Hindlimb muscle (tissue), 1 donor: ENCODE data around the gene PFN1. TPM values are rescaled to one million over a fixed set of nuclear protein-coding genes. Genes with fewer than 3 reads are reported as not detected.

Experiments
- DNase-seq: peaks from one replicate; pipeline ENCODE4 v3.0.0-alpha.2; 2013
- polyA plus RNA-seq: library from polyadenylated mRNA; unstranded; fragments of 120-200 nt; gene quantifications from one replicate; pipeline ENCODE4 v1.2.1, GENCODE V29; 2013; ENCODE audit not compliant: insufficient read length

PFN1 gene
- polyA plus RNA-seq, 1 donor = 432 TPM

DNA sequence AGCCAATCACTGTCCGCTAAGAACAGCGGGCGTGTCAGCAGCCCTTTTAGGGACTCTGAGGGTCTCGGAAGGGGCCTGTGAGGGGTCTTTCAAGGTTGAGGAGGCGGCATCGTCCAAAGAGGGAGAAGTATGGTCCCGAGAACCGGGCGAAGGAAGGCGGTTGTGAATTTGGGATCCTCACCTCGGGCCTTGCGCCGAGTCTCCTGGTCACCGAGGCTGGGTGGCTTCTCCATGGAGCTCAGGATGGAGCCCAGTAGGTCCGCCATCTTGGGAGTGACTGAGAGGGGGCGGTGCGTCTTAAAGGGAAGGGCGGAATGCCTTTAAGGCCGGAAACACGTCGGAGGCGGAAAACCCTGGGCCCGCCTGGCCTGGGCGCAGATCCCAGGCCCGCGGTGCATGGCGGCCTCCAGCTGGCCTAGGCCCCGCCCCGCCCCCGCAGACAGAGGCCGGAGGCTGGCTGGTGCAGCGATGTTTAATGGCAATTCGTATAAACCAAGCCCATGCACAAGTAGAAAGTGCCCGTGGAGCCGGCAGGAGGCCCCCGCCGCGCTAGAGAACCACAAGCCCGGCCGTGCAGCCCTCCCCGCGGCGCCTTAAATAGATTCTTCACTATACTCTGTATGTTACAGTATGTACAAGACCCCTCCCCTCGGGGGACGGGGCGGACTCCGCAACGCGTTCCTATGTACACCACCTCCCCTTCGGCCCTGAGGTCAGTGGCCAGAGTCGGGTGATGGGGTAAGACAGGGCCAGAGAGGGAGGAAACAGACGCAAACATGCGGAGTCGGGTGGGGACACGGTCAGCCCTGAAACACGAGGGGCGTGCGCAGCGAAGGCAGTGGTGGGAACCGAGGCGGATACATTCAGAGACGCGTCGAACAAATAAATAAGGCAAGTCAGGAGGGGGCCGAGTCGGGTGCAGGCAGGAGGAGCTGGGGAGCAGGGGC lies 19.5 kb upstream of the PFN1 start, which contains the start of gene SPAG7:
Gene SPAG7, minus strand, starts transcription at position 279 of the 947 bp plus-strand sequence. Its CDS starts 13 bp downstream, at position 266.
- peak; percentile 99 for DNase-seq

DNA sequence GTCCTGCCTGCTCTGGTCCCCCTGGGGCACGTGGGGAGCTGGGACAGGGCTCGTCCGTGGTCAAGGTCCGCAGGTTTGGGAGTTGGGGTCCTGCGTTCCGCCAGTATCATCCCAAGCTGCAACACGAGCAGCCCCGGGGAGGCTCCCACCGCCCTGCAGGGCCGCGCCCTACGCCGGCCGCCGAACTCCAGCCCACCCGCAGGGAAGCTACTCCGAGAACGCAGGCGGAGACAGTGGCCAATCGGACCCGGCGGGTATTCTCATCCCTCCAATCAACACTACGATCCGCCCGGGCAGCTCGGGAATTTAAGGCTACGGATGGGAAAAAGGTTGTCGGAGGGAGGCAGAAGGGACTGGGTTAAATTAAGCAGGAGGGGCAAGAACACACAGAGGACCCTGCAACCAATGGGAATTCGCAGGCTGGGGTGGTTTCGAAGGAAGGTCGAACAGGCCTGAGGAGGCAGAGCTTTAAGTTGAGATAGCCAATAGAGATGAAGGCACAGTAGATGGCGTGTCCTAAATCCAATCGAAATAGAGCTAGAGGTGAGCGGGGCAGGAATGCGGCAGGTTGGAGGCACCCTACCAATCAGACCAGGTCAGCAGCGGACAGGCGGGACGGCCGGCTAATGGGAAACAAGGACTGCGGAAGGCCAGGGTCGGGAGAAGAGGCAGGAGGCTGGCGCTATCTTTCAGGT lies 18.7 kb upstream of the PFN1 start:
- peak; percentile 98 for DNase-seq

DNA sequence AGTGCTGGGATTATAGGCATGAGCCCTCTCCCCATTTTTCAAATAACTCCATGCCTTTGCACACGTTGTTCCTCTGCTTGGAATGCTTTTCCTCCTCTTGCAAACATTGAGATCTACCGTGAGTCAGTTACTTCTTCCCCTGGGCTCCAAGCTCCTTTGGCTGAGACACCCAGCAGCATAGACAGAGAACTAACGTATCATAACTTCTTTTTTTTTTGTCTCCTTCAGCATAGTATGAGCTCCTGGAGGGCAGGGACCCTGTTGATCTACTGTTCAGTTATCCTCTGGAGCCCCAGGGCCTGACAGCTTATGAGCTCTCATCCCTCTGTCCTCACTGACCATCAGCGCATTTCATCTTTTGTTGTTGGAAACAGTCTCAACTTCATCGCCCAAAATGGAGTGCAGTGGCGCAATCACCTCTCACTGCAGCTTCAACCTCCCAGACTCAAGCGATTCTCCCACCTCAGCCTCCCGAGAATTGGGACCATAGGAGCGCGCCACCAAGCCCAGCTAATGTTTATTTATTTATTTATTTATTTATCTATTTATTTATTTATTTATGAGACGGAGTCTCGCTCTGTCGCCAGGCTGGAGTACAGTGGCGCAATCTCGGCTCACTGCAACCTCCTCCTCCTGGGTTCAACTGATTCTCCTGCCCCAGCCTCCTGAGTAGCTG lies 17.1 kb upstream of the PFN1 start:
- no peak for DNase-seq

DNA sequence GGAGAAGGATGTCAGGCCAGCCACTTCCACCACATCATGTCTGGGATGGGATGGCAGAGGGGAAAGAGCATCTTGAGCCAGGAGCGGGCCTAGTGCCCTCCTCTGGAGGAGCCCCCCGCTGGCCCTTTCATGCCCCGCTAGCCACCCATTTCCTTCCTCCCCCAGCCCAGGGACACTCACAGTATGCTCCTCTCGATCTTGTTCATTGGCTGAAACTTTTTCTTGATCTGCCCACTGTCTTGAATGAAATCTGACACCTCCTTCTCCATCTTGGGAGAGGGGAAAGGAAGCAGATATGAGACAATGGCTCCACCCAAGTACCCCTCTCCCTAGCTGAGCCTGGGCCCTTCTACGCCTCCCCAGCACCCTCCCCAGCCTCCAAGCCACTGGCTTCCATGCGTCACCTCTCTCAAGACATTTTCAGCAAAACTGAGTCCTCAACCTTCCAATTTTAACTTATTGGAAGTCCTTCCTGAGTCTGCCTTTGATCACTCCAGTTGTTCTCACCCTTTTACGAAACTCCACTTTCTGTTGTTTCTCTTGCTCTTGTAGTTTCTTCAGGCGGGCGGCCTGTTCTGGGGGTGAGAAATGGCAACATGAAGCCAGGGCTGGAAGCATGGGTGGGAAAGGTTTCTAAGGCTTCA lies 12.1 kb upstream of the PFN1 start:
- no peak for DNase-seq

DNA sequence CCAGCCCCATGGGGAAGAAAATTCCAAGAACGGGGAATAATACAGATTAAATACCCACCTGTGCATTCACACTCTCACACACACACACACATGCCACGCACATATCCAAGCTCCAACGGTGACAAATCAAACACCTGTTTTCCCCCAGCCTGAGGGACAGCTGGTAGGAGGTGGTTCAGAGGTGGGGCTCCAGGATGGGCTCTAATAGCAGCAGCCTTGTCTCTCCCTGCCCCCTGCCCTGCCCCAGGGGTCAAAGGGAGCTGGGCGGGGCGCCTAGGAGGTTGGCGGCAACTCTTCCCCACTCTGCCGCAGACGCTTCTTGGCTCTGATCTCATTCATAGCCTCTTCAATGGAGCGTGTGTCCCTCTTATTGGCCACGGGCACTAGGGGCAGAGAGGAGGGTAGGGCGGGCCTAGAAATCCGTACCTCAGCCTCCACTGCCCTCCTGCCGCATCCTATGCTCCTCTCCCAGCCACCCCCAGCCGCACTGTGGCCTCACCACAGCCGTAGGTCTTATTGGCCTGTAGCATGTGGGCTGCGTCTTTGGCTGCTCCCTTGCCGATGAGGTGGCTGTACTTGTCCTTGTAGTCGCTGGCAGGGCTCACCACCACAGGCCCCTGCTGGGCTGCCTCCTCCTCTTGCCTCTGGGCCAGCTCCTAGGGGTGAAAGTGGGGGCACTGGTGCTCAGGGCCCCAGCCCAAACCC lies 11.1 kb upstream of the PFN1 start:
- DNase-seq = no peak

DNA sequence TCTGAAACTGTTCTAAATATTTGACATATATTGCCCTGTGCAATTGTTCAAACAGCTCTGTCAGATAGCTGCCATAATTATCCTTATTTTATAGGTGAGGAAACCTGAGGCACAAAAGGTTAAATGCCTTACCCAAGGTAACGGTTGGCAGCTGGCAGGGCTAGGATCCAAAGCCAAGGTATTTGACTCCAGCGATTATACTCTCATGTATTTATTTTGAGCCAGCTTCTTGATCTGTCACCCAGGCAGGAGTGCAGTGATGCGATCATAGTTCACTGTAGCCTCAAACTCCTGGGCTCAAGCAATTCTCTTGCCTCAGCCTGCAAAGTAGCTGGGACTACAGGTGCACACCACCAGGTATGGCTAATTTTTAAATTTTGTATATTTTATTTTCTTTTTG lies 9.8 kb upstream of the PFN1 start:
- no peak for DNase-seq

DNA sequence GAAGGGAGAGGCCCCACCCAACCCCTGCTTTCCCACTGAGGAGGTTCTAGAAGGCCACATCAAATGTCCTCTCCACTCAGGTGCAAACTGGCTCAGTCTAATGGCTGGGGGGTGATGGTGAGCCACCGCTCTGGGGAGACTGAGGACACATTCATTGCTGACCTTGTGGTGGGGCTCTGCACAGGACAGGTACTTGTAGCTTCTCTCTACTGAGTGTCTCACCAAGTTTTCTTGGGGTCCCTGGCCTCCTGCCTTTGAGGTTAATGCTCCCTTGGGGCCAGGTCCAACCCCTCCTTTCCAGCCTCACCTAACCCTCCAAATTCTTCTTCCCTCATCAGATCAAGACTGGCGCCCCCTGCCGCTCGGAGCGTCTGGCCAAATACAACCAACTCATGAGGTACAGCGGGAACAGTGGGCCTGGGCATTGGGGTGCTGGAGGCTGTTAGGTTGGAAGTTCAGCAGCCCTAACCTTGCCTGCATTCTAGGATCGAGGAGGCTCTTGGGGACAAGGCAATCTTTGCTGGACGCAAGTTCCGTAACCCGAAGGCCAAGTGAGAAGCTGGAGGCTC lies 8.2 kb upstream of the PFN1 start:
- no peak for DNase-seq

DNA sequence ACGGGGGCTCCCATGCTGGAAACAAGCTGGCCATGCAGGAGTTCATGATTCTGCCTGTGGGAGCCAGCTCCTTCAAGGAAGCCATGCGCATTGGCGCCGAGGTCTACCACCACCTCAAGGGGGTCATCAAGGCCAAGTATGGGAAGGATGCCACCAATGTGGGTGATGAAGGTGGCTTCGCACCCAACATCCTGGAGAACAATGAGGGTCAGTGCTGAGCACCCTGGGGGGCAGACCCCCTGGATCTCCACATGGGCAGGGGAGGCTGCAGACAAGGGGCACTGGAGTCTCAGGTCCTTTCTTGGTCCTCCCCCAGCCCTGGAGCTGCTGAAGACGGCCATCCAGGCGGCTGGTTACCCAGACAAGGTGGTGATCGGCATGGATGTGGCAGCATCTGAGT lies 6.8 kb upstream of the PFN1 start:
- no peak for DNase-seq

DNA sequence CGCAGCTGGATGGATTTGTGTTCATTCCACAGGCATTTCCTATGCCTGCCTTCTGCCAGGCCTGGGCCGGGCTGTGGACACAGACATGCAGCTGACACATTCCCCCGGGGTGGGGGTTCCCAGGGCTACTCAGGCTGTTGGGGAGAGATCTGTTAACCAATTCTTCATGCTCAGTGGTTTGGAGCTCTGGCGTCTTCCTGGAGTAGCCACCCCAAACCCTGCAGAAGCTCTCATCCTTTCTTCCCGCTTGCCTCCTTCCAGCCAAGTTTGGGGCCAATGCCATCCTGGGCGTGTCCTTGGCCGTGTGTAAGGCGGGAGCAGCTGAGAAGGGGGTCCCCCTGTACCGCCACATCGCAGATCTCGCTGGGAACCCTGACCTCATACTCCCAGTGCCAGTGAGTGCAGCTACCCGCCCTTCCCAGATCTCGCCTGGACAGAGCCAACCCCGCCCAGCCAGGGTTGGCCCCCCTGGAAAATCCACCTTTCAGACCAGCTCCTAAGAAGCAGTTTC lies 5.2 kb upstream of the PFN1 start:
- no peak for DNase-seq

DNA sequence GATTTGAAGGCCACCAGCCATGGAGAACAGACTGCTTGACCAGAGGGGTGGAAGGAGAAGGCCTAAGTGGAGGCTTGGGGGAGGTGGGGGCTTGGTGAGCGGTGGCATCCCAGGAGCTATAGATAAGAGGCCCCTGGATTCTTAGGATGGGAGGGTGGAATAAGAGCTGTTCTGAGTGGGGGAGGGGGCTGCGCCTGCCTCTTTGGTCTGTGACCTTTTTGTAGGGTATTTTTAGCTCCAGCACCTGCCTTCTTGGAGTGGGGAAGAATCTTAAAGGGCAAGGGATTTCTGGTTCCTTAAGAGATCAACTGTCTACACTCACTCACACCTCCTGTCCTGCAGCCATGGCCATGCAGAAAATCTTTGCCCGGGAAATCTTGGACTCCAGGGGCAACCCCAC lies 3.2 kb upstream of the PFN1 start:
- no peak for DNase-seq

DNA sequence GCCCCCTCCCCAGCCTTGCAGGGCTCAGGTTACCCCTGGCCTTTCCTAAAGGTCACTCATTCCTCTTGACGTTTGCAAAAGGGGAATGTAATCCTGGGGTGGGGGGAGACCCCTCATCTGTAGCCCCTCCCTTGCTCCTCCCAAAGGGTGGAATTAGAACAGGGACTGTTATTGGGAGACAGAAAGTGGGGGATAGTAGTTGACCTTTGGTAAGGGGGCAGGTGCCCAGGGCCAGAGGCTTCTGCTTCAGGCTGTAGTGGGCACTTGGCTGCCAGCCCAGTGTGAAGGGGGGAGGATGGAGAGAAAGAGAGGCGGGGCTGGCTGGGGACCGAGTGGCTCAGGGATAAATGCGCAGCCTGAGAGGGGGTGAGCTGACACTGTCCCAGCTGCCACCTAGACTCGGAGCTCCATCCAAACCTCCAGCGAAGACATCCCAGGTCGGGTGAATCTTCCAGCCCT lies 2.4 kb upstream of the PFN1 start, which contains the start of gene ENO3:
Gene ENO3, plus strand, starts transcription at position 374 of the 459 bp plus-strand sequence. CDS start 711 bp downstream, outside the sequence.
- no peak for DNase-seq

DNA sequence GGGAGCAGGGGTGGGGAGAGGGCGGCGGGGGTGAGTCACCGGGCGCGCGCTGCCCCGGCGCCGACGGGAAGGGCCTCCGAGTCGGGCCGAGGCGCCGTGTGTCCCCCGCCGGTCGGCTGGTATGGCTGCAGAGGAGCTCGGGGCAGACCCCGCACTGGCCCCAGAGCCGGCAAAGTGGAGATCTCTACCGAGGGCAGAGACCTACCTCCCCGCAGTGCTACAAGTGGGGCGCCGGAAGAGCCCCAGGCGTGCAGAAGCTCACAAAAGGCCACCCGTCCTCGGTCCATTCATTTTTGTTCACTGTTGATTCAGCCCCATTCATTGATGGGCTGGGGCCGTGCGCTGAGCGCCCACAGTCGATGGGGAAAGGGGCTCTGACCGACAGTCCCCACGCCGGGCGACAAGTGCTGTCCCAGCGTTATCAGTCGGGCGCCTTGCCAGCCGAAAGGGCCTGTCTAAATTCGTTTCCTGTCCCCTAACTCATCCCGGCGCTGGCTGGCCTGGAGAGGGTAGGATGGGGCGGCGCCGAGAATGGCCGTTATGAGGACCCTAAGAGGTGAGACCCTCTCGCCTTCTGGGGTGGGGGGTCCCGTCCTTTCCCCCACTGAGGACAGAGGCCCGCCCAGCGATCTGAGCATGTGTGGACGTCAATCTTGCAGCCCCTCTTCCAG lies 1.9 kb upstream of the PFN1 start:
- no peak for DNase-seq

DNA sequence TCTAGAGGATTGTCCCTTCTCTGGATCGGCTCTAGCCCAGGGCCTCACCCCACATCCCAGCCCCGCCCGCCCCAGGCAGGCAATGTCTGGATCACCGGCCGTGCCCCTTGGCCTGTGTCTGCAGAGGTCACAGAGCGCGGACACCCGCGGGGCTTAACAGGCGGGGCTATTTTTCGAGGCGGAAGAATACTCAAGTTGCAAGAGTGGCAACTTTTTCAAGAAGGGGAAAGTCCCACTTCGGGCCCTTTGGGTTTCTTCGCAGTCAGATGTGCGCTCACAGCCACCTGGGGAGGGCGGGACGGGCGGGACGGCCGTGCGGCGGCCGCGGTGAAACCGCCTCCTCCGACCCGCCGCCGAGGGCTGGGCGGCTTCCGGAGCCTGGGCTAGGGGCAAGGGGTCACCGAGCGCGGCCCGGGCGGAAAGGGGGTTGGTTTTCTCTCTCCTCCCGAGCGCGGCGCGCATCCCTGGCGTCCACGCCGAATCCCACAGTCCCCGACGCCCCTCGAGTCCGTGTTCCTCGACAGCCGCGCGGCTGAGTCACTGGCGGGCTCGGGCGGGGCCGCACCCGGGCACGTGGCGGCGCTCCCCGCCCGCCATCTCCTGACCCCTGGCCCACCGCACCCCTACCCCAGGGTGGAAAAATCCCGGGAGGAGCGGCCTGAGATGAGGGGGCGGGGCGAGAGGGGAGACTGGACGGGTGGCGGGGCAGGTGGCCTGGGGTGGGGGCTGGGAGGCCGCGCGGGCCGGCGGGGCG lies 1.2 kb upstream of the PFN1 start:
- peak; percentile 64 for DNase-seq

DNA sequence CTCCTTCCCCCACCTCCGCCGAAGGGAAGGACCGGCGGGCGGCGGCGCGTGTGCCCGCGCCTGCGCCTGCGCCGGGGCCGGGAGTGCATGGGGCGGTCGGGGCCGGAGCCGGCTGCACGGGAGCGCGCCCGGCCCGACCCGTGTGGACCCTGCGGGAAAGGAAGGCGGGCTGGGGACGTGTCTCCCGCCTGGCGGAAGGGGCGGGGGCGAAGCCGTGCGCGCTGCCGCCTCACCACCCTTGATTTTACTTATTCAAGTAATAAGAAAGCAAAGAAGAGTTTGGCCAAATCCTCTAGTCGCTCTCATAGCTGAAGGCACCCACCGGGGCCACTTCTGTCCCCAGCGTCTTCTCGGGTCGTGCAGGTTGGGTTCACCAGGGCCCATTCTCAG lies 596 bp upstream of the PFN1 start:
- DNase-seq = peak; percentile 93

DNA sequence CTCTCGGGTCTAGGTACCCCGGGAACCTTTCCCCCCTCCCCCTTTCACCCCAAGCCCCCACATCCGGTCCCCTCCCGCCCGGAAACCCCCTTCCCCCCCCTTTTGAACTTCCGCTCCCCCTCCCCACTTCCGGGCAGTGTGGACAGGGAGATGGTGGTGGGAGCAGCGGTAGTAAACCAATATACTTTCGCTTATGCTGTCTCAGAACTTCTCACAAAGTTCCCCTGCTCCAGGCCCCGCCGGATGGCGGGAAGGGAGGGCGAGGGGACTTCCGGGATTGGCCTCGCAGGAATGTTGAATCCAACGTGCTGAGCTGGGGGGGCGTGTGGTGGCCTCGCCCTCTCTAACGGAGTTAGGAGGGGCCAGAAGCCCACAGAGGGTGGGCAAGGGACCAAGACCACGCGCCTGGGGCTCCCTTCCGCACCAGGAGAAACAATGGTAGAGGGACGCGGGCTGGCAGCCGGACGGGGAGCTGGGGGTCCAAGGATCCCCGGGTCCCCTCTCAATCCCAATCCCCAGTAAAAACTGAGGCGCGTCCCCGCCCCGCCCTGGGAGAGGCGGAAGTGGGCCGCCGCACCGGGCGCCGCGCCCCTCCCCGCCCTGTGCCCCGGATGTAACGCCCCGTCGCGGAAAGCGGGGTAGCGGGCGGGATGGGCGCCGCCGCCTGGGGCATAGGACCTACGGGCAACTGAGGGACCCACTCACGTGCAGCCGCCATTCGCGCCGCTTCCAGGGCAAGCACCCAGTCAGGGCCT lies 742 bp downstream of the PFN1 start:
- peak; percentile 66 for DNase-seq

DNA sequence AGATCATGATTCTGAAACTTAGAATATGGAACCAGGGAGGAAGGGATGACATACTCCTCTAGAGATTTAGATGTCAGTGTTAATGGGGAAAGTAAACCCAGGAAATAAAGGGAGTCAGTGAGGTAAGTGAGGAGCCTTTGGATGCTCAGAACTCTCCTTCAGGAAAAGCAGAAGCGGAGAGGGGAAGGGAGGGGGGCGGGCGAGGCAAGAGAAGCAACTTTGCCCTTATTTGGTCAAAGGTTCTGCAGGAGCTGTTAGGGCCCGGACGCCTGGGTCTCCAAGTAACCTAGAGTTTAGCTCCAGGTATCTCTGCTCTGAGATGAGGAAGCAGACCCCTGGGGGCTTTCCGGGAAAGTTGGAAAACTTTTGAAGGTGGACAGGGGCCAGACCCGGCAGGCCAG lies 1.3 kb downstream of the PFN1 start:
- no peak for DNase-seq

DNA sequence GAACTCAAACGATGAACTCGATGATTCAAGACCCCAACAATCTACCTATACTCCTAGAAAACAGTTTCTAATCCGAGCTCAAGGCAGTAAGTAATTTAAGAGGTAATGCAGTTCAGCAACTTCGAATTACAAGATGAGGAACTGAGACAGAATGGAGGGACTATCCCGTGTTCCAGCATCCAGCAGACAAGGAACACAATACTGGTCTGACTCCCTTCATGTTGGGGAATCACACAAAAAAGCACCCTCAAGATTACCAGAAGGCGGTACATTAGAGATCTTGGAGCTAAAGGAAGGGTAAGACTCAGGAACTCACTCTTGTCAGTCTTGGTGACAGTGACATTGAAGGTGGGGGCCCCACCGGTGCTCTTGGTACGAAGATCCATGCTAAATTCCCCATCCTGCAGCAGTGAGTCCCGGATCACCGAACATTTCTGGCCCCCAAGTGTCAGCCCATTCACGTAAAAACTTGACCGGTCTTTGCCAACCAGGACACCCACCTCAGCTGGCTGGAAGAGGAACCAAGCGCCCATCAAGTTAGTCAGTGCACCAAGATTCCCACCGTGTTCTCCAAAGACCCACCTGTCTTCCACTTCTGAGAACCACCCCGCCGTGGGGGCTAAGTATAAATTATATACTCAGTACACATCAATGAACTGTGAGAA lies 1.9 kb downstream of the PFN1 start:
- DNase-seq = no peak

DNA sequence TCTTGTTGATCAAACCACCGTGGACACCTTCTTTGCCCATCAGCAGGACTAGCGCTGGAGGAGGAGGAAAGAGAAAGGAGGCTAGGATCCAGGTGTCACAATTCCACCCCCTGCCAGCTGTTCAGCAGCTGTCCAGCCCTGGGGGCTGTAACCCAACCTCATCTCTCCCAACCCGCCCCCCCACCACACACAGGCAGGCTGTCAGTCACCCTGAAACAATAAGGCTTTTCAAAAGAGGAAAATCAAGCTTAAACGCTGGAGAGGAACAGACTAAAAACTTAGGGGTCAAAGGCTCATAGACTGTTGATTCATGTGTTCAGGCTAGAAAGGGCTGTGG lies 2.4 kb downstream of the PFN1 start:
- DNase-seq = no peak
